Femur (tissue), 1 donor: ENCODE measurements around the gene KLHL7.
"Not testable (repeated sequence)": the region's sequence is repeated elsewhere in the genome, so short reads cannot be mapped to it uniquely, and the experiment has no call there.

ENCODE experiments used
- DNase-seq: peaks from one replicate; pipeline ENCODE4 v3.0.0-alpha.2; 2017

KLHL7 gene

DNA sequence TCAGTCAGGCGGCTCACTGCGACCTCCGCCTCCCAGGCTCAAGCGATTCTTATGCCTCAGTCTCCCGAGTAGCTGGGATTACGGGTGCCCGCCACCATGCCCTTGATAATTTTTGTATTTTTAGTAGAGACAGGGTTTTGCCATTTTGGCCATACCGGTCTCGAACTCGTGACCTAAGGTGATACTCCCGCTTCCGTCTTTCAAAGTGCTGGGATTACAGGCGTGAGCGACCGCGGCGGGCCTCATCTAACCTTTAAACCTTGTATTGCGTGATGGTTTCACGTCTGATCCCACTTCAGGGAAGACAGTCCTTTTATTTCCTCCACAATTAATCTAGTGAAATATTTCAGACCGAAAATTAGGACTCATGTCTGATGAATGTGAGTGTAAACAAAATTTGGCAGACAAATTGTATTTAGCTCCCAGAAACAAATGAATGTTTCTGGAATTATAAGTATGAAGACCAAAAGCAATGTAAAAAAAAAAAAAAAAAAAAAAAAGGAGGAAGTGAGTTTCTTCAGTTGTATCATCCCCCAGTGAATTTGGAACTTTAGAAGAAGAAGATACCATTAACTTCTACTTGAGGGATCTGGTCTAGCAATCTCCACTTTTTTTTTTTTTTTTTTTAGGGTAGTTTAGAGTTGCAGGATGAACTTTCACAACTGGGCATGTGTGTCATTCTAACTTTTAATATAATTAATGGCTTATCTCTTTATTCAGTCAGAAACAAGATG is 77.9 kb downstream of the KLHL7 start:
- no peak for DNase-seq

DNA sequence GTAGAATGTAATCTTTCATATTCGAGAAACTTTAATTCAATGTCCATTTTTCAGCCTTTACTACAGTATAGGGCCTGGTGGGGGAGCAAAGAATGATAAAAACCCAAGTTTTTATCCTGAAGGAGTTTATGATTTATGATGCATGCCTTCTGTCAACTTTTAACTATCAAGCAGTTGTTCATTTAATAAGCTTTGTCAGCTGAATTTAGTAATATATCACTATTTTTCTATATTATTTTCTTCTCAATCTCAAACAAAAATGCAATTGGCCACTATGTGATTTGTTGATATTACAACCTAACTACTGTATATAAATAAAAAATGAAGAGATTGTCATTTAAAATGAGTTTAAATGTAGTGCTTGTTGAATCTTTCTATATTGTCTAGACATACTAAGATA is 78.7 kb downstream of the KLHL7 start:
- DNase-seq, result no peak

DNA sequence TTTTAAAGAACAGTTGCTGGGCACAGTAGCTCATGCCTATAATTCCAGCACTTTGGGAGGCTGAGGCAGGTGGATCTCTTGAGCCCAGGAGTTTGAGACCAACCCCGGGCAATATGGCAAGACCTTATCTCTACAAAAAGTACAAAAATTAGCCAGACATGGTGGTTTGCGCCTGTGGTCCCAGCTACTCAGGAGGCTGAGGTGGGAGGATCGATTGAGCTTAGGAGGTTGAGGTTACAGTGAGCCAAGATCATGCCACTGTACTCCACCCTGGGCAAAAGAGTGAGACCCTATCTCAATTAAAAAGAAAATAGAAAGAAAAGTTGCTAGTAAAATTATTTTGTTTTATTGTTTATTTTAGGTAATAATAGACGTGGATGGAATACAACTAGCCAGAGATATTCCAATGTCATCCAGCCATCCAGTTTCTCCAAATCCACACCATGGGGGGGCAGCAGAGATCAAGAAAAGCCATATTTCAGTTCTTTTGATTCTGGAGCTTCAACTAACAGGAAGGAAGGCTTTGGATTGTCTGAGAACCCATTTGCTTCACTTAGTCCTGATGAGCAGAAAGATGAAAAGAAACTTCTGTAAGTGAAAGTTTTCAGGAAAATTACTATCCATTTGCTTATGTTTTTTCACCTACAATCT is 79.2 kb downstream of the KLHL7 start:
- DNase-seq, result peak; percentile 69

DNA sequence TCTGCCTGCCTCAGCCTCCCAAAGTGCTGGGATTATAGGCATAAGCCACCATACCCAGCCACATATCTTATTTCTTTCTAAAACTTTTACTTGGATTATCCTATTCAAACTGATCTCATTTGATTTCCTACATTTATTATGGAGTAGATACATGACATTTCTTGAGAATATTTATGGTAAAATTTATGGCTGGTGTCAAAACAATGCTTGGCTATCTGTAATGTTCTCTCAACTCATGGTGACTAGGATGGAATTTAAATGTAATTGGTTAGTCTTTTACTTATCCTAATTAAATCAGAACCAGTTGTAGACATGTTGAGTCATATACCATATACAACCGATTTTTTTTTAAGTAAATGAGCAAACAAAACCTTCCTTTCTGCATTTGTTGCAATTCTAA is 80.4 kb downstream of the KLHL7 start:
- DNase-seq, result no peak

DNA sequence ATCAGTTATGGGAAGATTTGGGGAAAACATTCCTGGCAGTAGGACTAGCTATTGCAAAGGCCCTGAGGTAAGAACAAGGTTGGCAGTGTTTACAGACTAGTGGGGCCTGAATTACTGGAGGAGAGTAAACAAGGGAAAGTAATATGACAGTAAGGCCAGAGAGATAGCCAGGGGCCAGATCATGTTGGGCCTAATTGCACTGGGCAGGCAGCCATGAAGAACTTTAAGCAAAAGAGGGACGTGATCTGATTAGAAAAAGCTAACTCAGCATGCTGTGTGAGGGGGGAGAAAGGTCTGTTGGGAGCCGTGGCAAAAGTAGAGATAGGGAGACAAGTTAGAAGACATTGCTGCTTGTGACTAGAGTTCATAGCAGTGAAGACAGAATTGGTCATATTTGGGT is 85.4 kb downstream of the KLHL7 start:
- no peak for DNase-seq

DNA sequence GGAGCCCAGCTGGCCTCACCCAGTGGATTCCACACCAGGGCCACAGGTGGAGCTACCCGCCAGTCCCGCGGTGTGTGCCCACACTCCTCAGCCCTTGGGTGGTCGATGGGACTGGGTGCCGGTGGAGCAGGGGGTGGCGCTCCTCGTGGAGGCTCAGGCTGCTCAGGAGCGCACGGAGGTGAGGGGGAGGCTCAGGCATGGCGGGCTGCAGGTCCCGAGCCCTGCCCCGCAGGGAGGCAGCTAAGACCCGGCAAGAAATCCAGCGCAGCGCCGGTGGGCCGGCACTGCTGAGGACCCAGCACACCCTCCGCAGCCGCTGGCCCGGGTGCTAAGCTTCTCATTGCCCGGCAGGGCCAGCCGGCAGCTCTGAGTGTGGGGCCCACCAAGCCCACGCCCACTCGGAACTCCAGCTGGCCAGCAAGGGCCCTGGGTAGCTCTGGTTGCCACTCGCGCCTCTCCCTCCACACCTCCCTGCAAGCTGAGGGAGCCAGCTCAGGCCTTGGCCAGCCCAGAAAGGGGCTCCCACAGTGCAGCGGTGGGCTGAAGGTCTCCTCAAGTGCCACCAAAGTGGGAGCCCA is 88.2 kb downstream of the KLHL7 start:
- DNase-seq, result not testable (repeated sequence)

DNA sequence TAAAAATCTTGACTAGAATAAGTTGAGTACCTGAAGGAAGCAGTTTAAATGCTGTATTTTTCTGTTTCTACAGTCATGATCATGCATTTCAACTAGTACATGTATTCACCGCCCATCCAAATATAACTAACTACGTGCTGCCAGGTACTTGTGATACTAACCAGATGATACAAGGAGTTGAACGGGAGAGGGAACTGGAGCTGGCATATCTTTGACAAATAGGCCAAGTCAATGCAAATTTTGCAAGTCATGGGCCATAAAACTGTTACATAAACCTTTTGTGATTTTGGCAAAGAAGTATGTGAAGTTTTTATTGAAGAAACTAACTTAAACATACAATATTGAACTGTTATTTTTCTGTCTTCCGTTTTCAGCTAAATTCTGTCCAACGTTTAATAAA is 90.7 kb downstream of the KLHL7 start:
- DNase-seq, result no peak

DNA sequence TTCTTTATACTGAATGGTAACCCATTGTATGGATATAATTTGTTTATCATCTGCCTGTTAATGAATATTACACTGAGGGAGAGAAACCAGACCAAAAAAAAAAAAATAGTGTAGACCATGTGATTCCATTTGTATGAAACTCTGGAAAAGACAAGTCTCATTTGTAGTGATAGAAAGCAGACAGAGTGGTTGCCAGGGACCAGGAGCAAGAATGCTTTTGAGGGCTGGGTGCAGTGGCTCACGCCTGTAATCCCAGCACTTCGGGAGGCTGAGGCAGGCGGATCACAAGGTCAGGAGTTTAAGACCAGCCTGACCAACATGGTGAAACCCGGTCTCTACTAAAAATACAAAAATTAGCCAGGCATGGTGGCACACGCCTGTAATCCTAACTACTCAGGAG is 92.2 kb downstream of the KLHL7 start:
- DNase-seq, result not testable (repeated sequence)

DNA sequence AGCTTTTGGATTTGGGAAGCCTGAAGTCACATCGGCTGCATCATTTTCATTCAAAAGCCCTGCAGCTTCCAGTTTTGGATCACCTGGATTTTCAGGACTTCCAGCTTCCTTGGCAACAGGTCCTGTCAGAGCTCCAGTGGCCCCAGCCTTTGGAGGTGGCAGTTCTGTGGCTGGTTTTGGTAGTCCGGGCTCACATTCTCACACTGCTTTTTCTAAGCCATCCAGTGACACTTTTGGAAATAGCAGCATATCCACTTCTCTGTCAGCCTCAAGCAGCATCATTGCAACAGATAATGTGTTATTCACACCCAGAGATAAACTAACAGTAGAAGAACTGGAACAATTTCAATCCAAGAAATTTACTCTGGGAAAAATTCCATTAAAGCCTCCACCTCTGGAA is 94.7 kb downstream of the KLHL7 start:
- no peak for DNase-seq

DNA sequence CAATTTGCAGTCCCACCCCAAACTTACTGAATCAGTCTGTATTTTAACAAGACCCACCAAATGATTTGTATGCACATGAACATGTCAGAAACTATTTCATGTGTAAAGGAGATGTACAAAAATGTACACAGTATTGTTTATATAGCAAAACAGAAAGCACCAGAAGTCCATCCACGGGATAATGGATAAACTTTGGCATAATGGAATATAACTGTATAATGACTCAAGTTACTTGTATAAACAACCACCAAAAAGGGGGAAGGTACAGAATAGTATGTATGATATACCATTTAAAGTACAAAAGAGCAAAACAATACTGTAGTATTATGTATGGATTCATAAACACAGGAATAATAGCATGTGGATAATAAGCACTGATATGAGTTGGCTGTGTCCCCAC is 98.7 kb downstream of the KLHL7 start:
- DNase-seq, result no peak

DNA sequence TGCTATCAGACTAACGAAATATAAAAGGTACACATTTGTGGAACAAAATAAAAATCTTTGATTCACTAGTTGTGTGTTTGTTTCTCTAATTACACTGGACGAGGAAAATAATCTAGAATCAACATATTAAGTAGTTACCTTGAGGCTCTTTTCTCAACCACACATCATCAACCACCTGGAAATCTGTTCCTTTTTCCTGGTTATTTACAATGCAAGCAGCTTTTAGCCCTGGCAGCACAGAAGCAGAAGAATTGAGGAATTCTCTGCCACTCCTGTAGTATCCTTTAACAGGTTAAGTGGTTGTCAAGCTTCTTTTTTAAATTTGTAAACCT is 100.0 kb downstream of the KLHL7 start:
- DNase-seq, result no peak

DNA sequence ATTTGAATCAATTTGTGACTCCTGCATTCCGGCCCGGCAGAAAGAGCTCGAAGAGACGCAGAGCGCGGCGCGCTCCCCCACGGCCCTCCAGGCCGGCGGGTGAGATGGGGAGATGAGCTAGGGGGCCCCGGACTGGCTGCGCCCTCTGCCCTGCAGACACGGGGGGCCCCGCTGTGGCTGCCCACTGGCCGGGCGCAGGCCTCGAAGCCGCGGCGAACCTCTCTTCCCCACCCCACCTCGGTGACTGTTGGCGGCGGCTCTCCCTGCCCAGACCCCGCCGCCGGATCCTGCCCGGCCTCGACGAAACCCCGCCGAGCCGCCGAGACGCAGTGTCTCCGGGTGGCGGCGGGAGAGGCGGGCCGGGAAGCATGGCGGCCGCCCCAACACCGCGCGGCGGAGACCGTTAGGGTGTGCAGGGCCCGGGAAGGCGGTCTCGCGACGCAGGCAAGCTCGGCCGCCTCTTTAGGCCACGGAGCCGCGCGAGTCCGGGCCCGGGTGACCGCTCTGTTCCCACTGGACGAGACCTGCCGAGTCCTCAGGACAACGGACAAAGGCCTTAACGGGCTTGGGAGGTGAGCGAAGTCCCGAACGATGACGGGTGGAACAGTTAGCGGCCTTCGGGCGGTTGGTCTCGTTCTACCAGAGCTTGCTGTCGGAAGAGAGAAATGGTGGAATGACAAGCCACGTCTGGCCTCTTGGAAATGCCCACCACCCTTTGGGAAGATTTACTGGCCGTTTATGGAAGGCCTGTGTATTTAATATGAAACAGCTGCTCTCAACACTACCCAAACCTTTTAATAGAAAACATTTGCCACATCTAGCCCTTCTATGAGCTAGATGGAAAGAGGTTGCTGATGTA is 100.6 kb downstream of the KLHL7 start:
- peak; percentile 56 for DNase-seq

DNA sequence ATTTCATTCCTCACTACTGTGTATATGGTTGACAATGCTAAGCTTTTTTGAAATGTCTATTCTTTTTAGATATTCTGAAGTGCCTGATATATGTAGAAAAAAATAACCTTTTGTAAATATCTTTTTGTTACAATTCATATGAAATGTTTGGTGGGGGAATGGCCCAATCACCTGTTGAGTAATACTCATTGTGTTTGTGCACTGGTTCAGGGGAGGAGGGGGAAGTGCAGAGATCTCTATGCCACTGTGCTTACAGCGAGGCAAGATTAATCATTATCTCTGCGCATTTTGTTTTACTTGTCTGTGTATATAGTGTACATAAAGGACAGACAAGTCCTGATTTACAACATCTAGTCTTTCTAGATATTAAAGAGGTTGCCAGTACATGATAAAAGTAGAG is 101.4 kb downstream of the KLHL7 start:
- DNase-seq, result no peak

DNA sequence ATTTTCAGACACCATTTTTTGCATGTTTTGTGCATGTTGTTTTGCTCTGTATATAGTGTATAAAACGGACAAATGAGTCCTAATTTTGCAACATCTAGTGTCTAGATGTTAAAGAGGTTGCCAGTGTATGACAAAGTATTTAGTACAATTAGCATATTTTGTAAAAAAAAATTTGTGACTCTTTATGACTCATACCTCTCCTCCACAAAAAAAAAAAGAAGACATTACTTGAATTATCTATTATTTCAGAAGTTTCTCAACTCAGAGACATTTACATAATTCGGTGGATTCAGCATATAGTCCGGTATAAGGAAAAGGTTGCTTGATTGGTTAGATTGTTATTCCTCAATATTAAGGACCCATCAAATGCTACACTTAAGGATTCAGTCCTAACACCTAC is 102.3 kb downstream of the KLHL7 start:
- DNase-seq, result no peak

DNA sequence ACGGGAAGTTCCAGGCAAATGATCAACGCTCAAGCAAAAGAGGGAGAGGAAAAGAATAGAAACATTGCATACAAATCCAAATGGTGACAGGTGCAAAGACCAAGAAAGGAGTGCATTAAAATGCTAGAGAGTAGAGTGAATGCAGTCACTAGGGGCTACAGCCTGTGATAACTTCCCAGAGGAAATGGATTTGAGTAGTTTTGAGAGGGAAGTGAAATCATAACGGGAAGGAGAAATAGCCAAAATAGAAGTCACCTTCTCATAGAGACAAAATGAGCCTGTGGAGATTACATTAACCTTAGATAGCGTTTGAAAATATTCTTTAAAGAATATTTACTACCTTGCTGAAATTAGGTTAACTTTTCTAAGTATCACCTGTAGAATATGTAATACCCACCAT is 102.7 kb downstream of the KLHL7 start:
- DNase-seq, result no peak

DNA sequence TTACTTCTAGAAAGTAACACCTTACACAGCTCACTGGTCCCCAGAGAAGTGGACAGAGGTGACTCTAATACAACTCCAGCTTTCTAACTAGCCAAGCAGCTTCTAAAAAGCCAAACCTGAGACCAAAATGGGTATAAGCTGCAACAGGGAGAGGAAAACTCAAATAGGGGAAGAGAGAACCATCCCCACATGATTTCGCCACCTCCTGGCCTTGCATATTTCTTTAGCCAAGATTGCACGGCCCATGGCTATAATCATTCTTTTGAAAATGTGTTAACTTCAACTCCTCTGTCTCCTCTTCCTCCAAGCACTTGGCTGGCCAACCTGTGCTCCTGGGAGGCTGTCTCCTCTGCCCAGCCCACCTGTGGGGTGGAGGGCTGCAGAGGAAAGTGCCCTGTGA is 104.9 kb downstream of the KLHL7 start:
- no peak for DNase-seq

DNA sequence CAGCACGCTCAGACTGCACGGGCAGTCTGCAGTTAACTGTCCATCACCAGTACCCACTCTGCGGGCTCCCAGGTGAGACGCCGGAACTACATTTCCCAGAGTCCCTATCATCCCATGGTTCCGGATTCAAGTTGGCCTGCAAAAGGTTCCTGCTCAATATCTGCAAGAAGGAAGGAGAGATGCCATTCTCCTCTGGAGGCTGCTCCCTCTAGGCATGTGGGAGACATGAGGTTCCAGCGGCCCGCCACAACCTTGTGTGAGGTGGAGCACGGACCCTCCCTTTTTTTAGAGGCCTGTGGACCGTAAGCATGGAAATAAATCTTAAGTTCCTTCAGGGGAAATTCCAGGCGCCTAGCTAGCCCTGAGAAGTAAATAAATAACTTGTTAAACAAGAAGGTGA is 106.0 kb downstream of the KLHL7 start:
- DNase-seq, result no peak

DNA sequence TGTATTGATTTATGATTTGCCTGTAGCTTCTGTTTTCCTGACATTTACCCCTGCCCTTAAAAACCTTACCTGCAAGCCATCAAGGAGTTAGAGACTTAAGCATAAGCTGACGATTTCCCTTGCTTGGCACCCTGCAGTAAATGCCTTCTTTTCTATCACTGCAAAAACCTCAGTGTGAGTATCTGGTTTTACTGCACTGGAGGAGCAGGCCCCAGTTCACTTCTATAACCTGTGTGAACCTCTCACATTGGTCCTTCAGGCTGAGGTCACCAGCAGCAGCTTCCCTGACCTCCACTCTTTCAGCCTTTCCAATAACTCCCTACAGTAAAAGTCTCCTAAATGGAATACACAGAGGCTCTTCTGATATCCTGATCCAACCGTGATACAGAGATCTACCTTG is 106.8 kb downstream of the KLHL7 start:
- no peak for DNase-seq

DNA sequence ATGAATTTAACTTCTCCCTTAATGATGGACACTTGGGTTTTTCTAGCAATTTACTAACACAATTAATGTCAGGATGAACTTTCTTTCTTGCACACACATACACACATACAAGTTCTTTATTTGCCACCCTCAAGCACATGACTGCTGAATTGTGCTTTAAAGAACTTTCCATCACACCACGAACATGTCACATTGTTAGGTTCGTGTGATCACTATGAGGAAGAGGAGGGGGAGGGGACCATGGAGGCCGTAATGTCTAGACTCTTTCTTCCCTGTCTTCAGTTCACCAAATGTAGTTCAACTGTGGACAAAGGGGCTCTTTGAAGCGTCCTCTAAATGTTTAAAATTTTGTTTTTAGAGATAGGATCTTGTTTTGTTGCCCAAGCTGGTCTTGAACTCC is 107.3 kb downstream of the KLHL7 start:
- DNase-seq, result no peak

DNA sequence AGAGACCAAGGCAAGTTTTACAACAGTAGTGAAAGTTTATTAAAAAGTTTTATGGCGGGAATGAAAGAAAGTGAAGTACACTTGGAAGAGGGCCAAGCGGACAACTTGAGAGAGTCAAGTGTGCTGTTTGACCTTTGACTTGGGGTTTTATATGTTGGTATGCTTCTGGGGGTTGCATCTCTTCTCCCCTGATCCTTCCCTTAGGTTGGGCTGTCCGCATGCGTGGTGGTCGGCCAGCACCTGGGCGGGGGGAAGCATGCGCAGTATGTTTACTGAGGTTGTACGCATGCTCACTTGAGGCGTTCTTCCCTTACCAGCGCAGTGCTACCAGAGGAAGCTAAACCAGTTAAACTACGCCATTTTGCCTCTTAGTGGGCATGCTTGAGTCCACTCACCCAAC is 108.2 kb downstream of the KLHL7 start:
- DNase-seq, result no peak

DNA sequence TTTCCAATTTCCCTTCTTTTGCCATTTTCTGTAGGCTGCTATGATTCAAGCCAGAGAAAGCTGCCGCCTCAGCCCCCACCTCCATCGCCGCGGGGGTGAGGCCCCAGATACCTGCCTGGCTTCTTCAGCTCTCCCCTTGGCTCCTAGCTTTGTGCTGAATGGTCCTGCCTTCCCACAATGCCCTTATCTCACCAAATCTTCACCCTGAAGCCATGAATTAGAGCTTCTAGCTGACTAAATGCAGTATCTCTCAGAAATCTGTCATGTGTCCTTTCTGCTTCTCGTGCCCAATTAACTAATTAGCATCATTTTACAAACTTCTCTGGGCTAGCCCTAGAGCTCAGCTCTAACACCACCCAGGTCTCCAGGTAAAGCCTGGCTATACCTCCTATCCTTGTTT is 108.8 kb downstream of the KLHL7 start:
- no peak for DNase-seq

DNA sequence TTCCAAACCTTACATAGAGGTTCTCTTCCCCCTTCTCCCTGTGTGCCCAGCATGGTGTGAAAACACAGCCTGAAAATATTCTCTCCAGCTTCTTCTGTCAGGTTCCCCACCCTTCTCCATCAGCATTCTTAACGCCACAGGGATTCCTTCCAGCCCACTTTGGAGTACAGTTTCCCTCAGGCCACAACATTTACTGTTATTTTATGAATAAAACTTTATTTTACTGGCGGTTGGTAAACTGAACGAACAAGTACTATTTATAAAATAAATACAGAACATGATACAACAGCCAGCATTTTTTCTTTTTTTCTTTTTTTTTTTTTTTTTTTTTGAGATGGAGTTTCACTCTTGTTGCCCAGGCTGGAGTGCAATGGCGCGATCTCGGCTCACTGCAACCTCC is 109.4 kb downstream of the KLHL7 start:
- DNase-seq, result no peak

DNA sequence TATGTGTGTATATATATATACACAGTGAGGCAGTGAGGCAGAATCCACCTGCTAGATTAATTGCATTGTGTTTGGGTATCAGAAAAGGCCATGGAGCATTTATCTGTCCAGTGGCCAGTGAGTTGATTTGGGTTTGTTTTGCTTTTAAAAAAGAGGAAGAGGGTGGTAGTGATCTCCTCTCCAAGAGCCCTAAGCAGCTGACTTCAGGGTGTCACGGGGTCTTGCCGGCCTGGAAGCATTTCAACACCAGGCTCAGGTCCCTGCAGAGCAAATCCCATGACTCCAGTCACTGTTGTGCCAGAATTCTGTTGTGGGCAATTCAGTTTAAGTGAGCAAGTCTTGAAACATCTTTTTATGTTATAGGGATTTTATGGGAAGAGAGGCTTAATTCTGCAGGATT is 110.4 kb downstream of the KLHL7 start:
- no peak for DNase-seq

DNA sequence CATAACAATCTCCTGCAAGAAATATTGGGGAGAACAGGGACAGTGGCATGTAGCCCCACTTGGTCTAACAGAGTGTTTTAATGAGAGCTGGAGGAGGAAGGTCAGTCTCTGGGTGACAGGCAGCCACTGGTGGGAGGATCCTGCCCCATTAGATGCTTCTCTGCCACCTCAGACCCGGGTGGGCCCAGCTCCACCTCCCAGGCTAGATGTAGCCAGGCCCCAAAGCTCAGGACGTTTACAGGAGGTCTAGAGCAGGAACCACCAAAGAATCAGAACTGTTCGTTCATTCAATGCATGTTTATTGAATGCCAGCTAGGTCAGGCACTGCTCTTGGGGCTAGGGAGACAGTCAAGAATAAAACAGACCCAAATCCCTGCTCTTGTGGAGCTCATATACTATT is 112.6 kb downstream of the KLHL7 start:
- DNase-seq, result no peak
